ENCODE results near the gene LMO7.

LMO7 gene

GRCh38 chr13:75635828-75636435, at the start of gene LMO7:
Gene LMO7 (plus strand): TSS chr13:75636330. CDS start chr13:75636658, 328 bp downstream.
- no peak for DNase-seq

GRCh38 chr13:75587679-75588078, 48.5 kb upstream of the LMO7 start:
- DNase-seq, result peak; percentile 10

- DNase-seq, result no peak
Measured at GRCh38 chr13:75596657-75597182, 39.4 kb upstream of the LMO7 start.

GRCh38 chr13:75600371-75600770, 35.8 kb upstream of the LMO7 start:
- DNase-seq, result no peak

- DNase-seq, result no peak
Measured at GRCh38 chr13:75603038-75603437, 33.1 kb upstream of the LMO7 start.

- DNase-seq, result no peak
Measured at GRCh38 chr13:75607447-75607846, 28.7 kb upstream of the LMO7 start.

- no peak for DNase-seq
Measured at GRCh38 chr13:75610466-75610865, 25.7 kb upstream of the LMO7 start.

- DNase-seq, result no peak
Measured at GRCh38 chr13:75612354-75612753, 23.8 kb upstream of the LMO7 start.

GRCh38 chr13:75617230-75617629, 18.9 kb upstream of the LMO7 start:
- no peak for DNase-seq

GRCh38 chr13:75618308-75618707, 17.8 kb upstream of the LMO7 start:
- no peak for DNase-seq

- DNase-seq, result no peak
Measured at GRCh38 chr13:75620020-75620419, 16.1 kb upstream of the LMO7 start.

GRCh38 chr13:75621147-75621546, 15.0 kb upstream of the LMO7 start:
- no peak for DNase-seq

- no peak for DNase-seq
Measured at GRCh38 chr13:75628801-75629200, 7.3 kb upstream of the LMO7 start.

- no peak for DNase-seq
Measured at GRCh38 chr13:75633285-75633684, 2.8 kb upstream of the LMO7 start.

- DNase-seq, result no peak
Measured at GRCh38 chr13:75635101-75635827, 866 bp upstream of the LMO7 start.

- no peak for DNase-seq
Measured at GRCh38 chr13:75636436-75637180, 478 bp downstream of the LMO7 start.

GRCh38 chr13:75637181-75637750, 1.1 kb downstream of the LMO7 start:
- DNase-seq, result no peak

- no peak for DNase-seq
Measured at GRCh38 chr13:75639454-75639853, 3.3 kb downstream of the LMO7 start.

GRCh38 chr13:75641026-75641425, 4.9 kb downstream of the LMO7 start:
- DNase-seq, result no peak

- DNase-seq, result no peak
Measured at GRCh38 chr13:75643182-75643581, 7.1 kb downstream of the LMO7 start.

GRCh38 chr13:75643693-75644092, 7.6 kb downstream of the LMO7 start:
- DNase-seq, result no peak

- no peak for DNase-seq
Measured at GRCh38 chr13:75645141-75645540, 9.0 kb downstream of the LMO7 start.

- DNase-seq, result no peak
Measured at GRCh38 chr13:75647126-75647784, 11.1 kb downstream of the LMO7 start.
